ENCODE measurements around the gene PHF12. TPM values are rescaled to one million over a fixed set of nuclear protein-coding genes. Genes with fewer than 3 reads are reported as not detected.

PHF12 gene
- total and polyA plus RNA-seq, 11 donors: 8.2 to 31.2 (median 20.9) TPM

- intact Hi-C loops (cut with DNase I): loop anchor here in 2 of 10 donors (2.0 to 10.0 kb wide), 2 partner anchors 144 to 256 kb away; no protein-coding TSS in a partner anchor
Observed at GRCh38 chr17:28968231-28968913, 17.1 kb upstream of the PHF12 start.

GRCh38 chr17:28967221-28968135 lies 16.2 kb upstream of the PHF12 start:
- Histone ChIP-seq H3K27ac (peak overlapping the region in 1 of 12 donors; percentile 69), H3K4me1 (peaks cover 0 to 42% (median 20%) of the 10 kb centered on the region in 12 donors), H3K36me3 (no peaks in the 10 kb centered on the region), H3K27me3 (peaks cover 0 to 8% (median 0%) of the 10 kb centered on the region in 9 donors), H3K9me3 (no peaks in the 10 kb centered on the region), H3K4me3 (no peak overlapping the region)
- 41 to 59% (median 46%) methylated on average over 7 of the region's 7 CpGs for WGBS, 4 donors
- TF ChIP-seq CTCF (IDR thresholded peaks at IDR 0.05) (no peak), POLR2A (IDR thresholded peaks at IDR 0.05) (no peak)
- ATAC-seq (peak in 1 of 4 donors; percentile 3), DNase-seq (peak in 1 of 5 donors; percentile 37)
- intact Hi-C loops (cut with DNase I): loop anchor here in 3 of 10 donors (1.0 to 10.0 kb wide), 3 partner anchors 144 to 257 kb away; no protein-coding TSS in a partner anchor

More at GRCh38 chr17:28968231-28968913, 17.1 kb upstream of the PHF12 start:
- no peak for TF ChIP-seq CTCF (IDR thresholded peaks at IDR 0.05)
- no peak for TF ChIP-seq POLR2A (IDR thresholded peaks at IDR 0.05)
- Histone ChIP-seq H3K4me3 (no peak overlapping the region), H3K27me3 (peaks cover 0 to 8% (median 0%) of the 10 kb centered on the region in 9 donors), H3K36me3 (no peaks in the 10 kb centered on the region), H3K9me3 (no peaks in the 10 kb centered on the region), H3K27ac (peak overlapping the region in 1 of 12 donors; percentile 69), H3K4me1 (peaks cover under 1 to 51% (median 28%) of the 10 kb centered on the region in 12 donors)
- peak in 2 of 4 donors; percentile 38 to 66 for ATAC-seq
- DNase-seq: peak in 3 of 5 donors; percentile 48 to 58 (median 55)
- WGBS, 4 donors: 44 to 57% (median 54%) methylated on average over 10 of the region's 10 CpGs

GRCh38 chr17:28963841-28964240 lies 12.5 kb upstream of the PHF12 start:
- intact Hi-C loops (cut with DNase I): loop anchor here in 5 of 10 donors (2.0 to 10.0 kb wide), 4 partner anchors 149 to 261 kb away; no protein-coding TSS in a partner anchor

More at GRCh38 chr17:28963841-28964240, 12.5 kb upstream of the PHF12 start:
- TF ChIP-seq CTCF (IDR thresholded peaks at IDR 0.05): no peak
- TF ChIP-seq POLR2A (IDR thresholded peaks at IDR 0.05): no peak
- DNase-seq: peak in 1 of 5 donors; percentile 7
- H3K27me3 ChIP-seq: peaks cover 0 to 8% (median 0%) of the 10 kb centered on the region in 9 donors
- no peak overlapping the region for H3K4me3 ChIP-seq
- H3K36me3 ChIP-seq: no peaks in the 10 kb centered on the region
- H3K9me3 ChIP-seq: no peaks in the 10 kb centered on the region
- H3K27ac ChIP-seq: no peak overlapping the region
- ATAC-seq: no peak
- H3K4me1 ChIP-seq: peaks cover 0 to 21% (median 11%) of the 10 kb centered on the region in 12 donors
- 51 to 73% (median 66%) methylated on average over 5 to 8 of the region's 8 CpGs for WGBS, 4 donors
